Cardiac muscle cell (in vitro differentiated cells and primary cell): ENCODE measurements around the gene RHBDD1. TPM values are rescaled to one million over a fixed set of nuclear protein-coding genes. Genes with fewer than 3 reads are reported as not detected.

ENCODE experiments used
- DNase-seq, 2 donors: peaks; one replicate each; pipeline versions ENCODE4 v3.0.0 to v3.0.0-alpha.2; 2010 to 2017; ENCODE audit warnings: low read depth in 1 of 2, low spot score in 1 of 2
- H3K27ac ChIP-seq: fragments of 200-600 bp; sonication (generic); 2 replicates; pipeline ENCODE4 v1.5.1; 2016
- H3K27me3 ChIP-seq: fragments of 200-600 bp; sonication (generic); 2 replicates; pipeline ENCODE4 v1.6.0; 2016; ENCODE audit warnings: control low read depth
- H3K36me3 ChIP-seq: fragments of 200-600 bp; sonication (generic); 2 replicates; pipeline ENCODE4 v1.5.1; 2016; ENCODE audit warnings: control low read depth
- H3K4me1 ChIP-seq: fragments of 200-600 bp; sonication (generic); 2 replicates; pipeline ENCODE4 v1.8.1; 2017; ENCODE audit warnings: low read depth, mild to moderate bottlenecking, mixed run types
- H3K4me3 ChIP-seq: fragments of 200-600 bp; sonication (generic); 2 replicates; pipeline ENCODE4 v1.5.1; 2016; ENCODE audit warnings: mild to moderate bottlenecking
- H3K9me3 ChIP-seq: fragments of 200-600 bp; sonication (generic); 2 replicates; pipeline ENCODE4 v1.5.1; 2017; ENCODE audit warnings: low read depth, mild to moderate bottlenecking, control low read depth
- polyA plus RNA-seq: library from polyadenylated mRNA; unstranded; fragments of >200 nt; fragmentation: Nextera tagmentation; extraction: Ambion mirVana; gene quantifications from 2 replicates; pipeline ENCODE4 v1.2.1, GENCODE V29; 2016
- total RNA-seq: library from RNA; depleted of rRNA; stranded (reverse); fragments of >200 nt; gene quantifications from 2 replicates; pipeline ENCODE4 v1.2.3, GENCODE V29; 2016
- TF ChIP-seq, protein P1 (sequence below): IDR thresholded peaks from 2 replicates; pipeline ENCODE4 v1.5.1; 2012; ENCODE audit warnings: low read depth, mild to moderate bottlenecking, low read length

The RHBDD1 gene
- total and polyA plus RNA-seq, 2 experiments from 2014 or later, result 6.3 to 12.9 TPM

DNA sequence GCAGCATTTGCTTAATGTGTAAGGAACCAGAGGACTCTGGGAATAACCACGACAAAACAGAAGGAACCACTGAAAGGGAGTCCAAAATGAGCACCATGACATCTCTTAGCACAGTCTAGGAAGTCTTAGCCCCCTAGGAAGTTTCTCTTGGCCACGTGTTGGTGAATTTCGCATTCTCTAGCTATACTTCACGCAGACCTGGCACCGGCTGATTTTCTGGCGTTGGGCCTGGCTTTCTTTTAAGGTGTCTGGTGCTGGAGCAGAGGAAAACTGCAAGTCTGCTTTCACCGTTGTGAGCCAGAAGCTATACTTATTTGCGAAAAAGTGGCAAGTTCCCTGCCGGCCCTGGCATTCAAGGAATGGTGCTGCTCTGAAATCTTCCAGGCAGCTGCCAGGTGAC lies 171.3 kb downstream of the RHBDD1 start:
- DNase-seq, result no peak
- no peaks in the 10 kb centered on the region for H3K27me3 ChIP-seq
- H3K4me3 ChIP-seq, result no peak overlapping the region
- H3K9me3 ChIP-seq, result no peaks in the 10 kb centered on the region
- TF ChIP-seq, protein P1, sequence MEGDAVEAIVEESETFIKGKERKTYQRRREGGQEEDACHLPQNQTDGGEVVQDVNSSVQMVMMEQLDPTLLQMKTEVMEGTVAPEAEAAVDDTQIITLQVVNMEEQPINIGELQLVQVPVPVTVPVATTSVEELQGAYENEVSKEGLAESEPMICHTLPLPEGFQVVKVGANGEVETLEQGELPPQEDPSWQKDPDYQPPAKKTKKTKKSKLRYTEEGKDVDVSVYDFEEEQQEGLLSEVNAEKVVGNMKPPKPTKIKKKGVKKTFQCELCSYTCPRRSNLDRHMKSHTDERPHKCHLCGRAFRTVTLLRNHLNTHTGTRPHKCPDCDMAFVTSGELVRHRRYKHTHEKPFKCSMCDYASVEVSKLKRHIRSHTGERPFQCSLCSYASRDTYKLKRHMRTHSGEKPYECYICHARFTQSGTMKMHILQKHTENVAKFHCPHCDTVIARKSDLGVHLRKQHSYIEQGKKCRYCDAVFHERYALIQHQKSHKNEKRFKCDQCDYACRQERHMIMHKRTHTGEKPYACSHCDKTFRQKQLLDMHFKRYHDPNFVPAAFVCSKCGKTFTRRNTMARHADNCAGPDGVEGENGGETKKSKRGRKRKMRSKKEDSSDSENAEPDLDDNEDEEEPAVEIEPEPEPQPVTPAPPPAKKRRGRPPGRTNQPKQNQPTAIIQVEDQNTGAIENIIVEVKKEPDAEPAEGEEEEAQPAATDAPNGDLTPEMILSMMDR, result no peak
- no peak overlapping the region for H3K27ac ChIP-seq
- H3K4me1 ChIP-seq, result no peaks in the 10 kb centered on the region
- no peaks in the 10 kb centered on the region for H3K36me3 ChIP-seq

DNA sequence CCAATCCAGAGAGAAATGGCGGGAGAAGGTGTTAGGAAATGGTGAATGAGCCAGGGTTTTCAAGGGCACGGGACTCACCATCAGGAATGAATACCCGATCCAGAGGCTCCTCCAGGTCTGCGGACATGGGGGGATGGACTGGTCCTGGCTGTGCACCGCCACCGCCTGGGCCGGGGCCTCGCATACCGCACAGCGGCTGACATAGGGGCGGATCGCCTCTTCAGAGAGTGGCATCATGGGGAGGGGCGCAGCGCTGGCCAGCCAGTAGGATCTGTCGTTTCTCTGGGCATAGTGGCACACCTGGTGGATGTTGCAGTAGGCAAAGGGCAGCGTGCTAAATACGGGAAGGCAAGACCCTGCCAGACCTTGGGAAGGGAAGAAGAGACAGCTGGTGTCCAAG lies 172.1 kb downstream of the RHBDD1 start:
- TF ChIP-seq, protein P1, result no peak
- Histone ChIP-seq H3K27me3 (no peaks in the 10 kb centered on the region), H3K36me3 (no peaks in the 10 kb centered on the region), H3K9me3 (no peaks in the 10 kb centered on the region), H3K4me3 (no peak overlapping the region), H3K4me1 (no peaks in the 10 kb centered on the region), H3K27ac (no peak overlapping the region)
- no peak for DNase-seq

DNA sequence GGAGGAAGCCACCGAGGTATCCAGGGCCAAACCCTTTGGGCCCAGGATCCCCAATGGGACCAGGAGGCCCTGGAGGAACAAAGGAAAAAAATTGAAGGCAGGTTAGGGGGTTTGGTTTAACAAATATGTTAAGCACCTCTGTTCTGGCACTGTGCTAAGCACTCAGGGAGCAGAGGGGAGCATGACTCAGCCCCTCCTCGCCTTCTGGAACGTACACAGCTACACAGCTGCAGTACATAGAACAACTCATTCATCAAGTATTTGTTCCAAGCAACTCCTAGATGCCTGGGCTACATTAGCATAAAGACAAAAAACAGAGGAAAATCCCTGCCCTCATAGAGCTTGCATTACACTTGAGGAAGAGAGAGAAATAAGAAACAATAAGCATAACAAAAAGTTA lies 174.6 kb downstream of the RHBDD1 start:
- peak in 1 of 2 donors; percentile 33 for DNase-seq

DNA sequence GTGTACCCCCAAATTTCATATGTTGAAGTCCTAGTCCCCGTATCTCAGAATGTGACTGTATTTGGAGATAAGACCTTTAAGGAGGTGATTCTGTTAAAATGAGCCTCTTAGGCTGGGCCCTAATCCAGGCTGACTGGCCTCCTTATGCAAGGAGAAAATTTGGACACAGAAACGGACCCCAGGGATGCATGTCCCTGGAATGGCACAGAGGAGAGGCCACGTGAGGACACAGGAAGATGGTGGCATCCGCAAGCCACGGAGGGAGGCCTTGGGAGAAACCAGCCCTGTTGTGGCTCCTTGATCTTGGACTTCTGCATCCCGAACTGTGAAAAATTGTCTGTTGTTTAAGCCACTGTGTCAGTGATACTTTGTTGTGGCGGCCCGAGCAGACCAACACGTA lies 177.5 kb downstream of the RHBDD1 start:
- H3K4me1 ChIP-seq, result no peaks in the 10 kb centered on the region
- H3K9me3 ChIP-seq, result no peaks in the 10 kb centered on the region
- H3K4me3 ChIP-seq, result no peak overlapping the region
- TF ChIP-seq, protein P1, result no peak
- H3K27me3 ChIP-seq, result no peaks in the 10 kb centered on the region
- H3K36me3 ChIP-seq, result no peaks in the 10 kb centered on the region
- no peak overlapping the region for H3K27ac ChIP-seq
- DNase-seq, result no peak

More for the DNA sequence above, 174.6 kb downstream of the RHBDD1 start:
- Histone ChIP-seq H3K36me3 (no peaks in the 10 kb centered on the region), H3K9me3 (no peaks in the 10 kb centered on the region), H3K4me3 (no peak overlapping the region), H3K27ac (no peak overlapping the region), H3K4me1 (no peaks in the 10 kb centered on the region), H3K27me3 (no peaks in the 10 kb centered on the region)
- TF ChIP-seq, protein P1, result no peak

DNA sequence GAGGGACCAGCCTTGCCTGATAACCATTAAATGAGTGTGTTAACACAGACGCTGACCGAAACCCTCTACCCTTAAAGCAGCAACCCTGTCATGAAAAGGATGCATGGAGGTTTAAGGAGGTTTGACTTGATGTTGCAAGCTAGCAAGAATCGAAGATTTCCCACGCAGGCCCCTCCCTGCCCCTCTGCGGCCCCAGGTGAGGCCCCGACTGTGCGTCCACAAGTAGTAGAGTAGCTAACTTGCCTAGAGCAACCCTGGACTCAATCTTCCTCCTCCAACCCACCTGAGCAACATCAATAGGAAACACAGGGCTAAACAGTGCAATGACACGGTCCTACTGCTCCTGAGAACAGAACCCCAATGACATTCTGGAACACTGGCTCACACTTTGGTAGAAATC lies 178.0 kb downstream of the RHBDD1 start:
- no peaks in the 10 kb centered on the region for H3K27me3 ChIP-seq
- no peaks in the 10 kb centered on the region for H3K4me1 ChIP-seq
- no peak overlapping the region for H3K4me3 ChIP-seq
- no peak for DNase-seq
- H3K27ac ChIP-seq, result no peak overlapping the region
- H3K36me3 ChIP-seq, result no peaks in the 10 kb centered on the region
- H3K9me3 ChIP-seq, result no peaks in the 10 kb centered on the region
- TF ChIP-seq, protein P1, result no peak

DNA sequence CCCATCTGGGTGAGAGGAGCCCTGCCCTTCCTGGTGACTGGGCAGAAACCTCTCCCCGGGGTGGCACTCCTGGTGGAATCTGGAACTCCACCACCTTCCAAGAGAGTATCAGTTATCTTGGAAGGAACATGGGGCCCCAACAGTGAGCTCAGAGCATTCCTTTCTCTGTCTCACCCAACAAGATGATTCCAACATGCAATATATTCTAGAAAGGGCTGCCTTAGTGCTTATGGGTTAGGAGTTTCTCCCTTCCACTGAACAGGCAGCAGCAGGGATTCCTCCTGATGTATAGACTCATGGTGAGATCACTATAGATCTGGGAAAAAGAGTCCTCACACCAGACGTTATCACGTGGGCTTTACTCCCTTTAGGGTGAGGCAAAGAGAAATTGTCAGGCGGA lies 181.0 kb downstream of the RHBDD1 start:
- H3K27ac ChIP-seq, result no peak overlapping the region

More for the DNA sequence above, 181.0 kb downstream of the RHBDD1 start:
- Histone ChIP-seq H3K27me3 (no peaks in the 10 kb centered on the region), H3K9me3 (no peaks in the 10 kb centered on the region), H3K36me3 (no peaks in the 10 kb centered on the region), H3K4me1 (no peaks in the 10 kb centered on the region), H3K4me3 (no peak overlapping the region)
- TF ChIP-seq, protein P1, result no peak
- DNase-seq, result no peak
